Stimulated activated CD4-positive, alpha-beta T cell treated with anti-CD3 and anti-CD28 coated beads, Interleukin-12 subunit alpha, Interleukin-12 subunit beta, amount 100 ng/mL, for 4 hours (primary cell): ENCODE measurements around the gene AFF3.

Source experiments
- DNase-seq: peaks from one replicate; pipeline ENCODE4 v3.0.0-alpha.2; 2020

AFF3 gene

GRCh38 chr2:100068395-100068794 is 74.0 kb downstream of the AFF3 start:
- DNase-seq, result no peak

GRCh38 chr2:100067784-100068183 is 74.6 kb downstream of the AFF3 start:
- no peak for DNase-seq

DNA sequence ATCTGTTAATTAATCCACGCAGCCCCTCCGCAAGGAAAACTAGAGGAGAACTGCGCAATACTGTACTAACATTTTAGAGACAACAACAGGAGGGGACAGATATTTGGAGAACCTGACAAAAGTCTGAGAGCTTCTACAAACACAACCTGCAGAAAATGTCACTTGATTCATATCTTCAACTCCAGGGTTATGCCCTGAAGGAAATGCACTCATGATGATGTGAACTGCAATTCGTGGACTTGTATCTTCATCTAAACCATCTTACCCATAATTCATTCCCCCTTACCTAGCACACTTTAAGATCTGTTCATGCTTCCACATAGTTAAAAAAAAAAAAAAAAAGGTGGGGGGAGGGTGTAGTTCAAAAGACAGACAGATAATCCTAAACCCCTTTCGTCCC is 75.5 kb downstream of the AFF3 start:
- no peak for DNase-seq

DNA sequence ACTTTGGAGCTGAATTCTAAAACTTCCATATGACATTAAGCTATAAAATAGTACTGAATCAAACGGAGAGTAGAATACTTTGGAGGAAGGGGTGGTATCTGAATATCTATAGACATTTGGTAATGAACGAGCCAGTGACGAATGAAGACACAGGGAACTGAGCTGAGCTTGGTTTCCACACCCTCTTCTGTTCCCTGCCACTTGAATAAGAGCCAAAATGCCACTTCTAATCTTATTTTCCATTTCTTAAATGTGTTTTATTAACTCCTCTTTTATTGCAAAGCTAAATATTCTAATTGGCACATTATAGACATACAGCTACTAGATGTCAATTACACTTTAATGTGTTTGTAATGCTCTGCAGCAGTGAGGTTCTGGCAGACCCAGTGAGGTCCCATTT is 76.1 kb downstream of the AFF3 start:
- no peak for DNase-seq

DNA sequence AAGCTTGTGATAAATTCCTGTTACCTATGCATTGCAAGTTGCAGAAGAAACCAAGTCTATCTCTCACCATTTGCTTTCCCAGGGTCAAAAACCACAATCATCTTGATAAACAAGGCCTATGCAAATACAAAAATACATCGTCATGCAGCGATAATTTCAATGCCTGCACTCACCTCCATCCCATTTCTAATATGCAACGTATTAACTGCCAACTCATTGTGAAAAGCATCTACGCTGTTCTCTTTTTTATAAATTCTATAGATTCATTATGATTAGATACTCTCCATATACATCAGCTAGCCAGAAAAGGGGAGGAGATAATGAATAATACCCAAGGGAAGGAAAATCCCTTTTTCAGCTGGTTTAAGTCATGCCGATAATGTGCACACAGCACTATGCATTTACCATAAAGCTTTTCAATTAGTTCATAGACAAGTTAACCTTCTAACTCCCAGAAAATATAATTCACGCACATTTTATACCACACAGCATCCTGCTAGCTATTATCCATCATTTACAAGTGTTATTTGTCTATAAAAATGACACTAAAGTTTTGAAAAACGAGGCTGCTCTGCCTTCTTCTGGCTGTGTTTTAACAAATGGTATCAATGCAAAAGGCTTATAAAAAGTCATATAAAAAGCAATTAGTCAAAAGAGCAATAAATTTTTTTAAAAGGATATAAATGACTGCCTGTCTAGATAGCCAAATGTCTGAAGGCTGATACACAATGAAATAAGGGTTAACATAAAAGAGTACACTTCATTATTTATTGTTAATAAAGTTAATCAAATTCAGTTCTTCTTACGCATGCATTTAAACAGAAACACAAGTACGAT is 77.6 kb downstream of the AFF3 start:
- no peak for DNase-seq

DNA sequence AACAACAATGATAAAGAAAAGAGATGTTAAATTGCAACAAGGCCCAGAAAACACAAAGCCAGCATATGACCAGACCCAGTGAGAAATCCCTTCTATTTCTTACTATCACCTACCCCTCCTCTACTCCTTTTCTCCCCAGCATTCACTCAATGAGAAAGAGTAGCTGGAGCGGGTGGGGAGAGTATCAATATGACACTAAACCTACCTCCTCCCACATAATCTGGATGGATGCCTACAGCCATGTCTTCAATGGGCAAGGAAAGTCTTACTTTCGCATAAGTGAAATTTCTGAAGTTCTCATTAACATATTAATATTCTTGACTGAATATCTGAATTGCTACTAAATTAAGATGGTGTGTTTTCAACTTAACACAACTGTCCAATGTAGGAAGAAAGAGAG is 78.2 kb downstream of the AFF3 start:
- DNase-seq, result no peak

DNA sequence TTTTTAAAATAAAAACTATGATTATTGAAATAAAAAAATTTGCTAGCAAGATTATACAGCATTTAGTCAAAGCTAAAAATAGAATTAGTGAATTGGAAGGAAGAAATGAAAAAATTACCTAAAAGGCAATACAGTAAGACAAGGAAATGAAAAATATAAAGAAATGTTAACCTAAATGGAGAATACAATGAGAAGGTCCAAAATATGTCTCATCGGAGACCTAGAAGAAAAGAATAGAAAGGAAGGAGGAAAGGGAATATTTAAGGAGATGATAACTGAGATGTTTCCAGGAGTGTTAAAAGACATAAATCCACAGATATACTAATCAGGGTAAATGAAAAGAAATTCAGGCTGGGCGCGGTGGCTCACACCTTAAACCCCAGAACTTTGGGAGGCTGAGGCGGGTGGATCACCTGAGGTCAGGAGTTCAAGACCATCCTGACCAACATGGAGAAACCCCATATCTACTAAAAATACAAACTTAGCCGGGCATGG is 78.9 kb downstream of the AFF3 start:
- DNase-seq, result no peak

GRCh38 chr2:100062336-100062735 is 80.1 kb downstream of the AFF3 start:
- DNase-seq, result no peak

DNA sequence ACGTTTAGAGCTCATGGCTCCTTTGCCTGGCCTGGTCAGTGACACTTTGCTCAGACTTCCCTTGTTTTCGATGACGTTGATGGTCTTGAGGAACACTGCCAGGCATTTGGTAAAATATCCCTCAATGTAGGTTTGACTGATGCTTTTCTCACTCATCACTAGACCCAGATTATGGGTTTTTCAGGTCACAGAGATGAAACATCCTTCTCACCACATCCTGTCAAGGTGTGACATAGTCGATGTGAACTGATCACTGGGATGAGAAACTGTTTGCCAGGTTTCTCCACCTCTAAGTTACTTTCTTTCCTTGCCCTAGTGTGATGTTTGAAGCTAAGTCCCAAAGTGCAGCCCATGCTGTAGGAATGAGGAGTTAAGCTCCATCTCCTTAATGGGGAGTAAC is 81.5 kb downstream of the AFF3 start:
- DNase-seq, result no peak

DNA sequence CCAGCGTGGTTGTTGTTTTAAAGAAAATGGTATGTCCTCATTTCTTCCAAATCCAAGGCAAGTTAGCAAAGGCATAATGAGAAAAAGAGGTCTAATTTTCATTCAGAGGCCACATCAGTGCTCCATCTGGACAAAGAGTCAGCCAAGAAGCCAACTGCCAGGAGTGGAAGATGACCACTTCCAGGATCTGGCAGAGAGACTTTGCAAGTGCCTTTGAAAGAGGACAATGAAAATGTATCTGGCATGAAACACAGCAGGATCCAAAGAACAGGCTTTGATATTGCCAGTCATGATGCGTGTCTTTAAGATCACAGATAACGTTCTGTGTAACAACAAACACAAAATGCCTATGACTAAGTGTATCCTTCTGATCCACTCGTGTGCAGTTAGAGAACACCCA is 82.8 kb downstream of the AFF3 start:
- no peak for DNase-seq

- DNase-seq, result no peak
These were observed 84.5 kb downstream of the AFF3 start for GRCh38 chr2:100057901-100058261.

DNA sequence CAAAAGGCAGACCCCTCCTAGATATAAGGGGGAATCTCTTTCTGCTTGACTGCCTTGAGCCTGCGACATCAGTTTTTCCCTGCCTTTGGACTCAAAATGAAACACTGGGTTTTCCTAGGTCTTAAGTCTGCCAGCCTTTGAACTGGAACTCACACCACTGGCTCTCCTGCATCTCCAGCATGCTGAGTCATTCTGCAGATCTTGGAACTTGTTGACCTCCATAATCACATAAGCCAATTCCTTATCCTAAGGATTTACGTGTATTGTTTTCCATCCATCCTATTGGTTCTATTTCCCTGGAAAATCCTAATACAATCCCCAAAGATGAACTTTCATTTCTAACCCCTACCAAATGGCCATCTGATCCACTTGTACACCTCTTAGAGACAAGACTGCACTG is 88.0 kb downstream of the AFF3 start:
- no peak for DNase-seq

DNA sequence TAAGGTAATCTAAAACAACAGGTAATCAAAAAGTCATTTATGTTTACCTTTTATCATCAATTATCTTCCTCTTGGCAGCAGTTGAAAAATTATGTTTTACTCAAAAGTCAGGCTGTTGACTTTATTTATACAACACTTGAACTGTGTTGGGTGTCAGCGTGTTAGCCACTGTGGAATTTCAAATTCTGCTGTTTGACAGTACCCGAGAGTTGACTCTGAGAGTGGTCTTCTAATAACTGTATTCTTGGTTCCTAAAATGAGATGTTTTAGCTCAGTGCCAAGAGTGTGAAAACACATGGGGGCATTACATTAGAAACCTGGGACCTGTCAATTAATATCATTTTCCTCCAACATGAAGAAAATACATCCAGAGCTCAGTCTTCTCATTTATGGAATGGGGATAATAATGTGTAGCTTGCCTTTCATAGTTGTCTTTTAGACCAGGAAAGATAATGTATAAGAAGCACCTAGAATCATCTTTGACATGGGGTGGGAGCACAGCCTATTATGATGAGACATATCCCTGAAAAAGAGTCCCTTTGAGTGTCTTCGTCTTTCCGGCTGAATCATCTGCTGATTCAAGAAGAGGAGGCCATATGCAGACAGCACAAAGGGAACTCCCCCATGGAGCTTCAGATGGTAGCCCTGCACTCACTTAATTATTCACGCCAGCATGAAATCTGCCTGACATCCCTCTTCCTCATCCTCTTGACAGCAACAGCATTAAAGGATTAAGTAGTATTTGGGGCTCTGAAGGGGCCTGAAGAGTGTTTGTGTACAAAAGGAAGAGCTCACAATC is 89.1 kb downstream of the AFF3 start:
- DNase-seq, result no peak

- no peak for DNase-seq
These were observed 89.7 kb downstream of the AFF3 start for GRCh38 chr2:100052650-100053049.

DNA sequence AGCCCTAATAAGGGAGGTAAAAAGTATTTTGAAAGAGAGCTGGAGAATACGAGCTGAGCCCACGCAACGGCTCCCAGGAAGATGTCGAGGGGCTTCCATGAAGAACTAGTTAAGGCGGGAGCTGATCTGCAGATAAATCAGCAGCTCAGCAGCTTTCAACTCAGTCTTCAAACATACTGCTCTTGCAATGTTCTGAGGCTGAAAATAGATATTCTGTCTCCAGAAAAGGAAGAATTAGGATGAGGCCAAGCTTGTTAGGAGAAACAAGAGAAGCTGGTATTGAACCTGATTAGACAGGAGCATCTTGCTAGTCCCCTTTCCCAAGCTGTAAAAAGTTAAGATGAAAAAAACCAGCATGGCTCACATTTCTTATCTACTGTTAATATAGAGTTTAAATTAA is 91.1 kb downstream of the AFF3 start:
- no peak for DNase-seq

- no peak for DNase-seq
These were observed 91.7 kb downstream of the AFF3 start for GRCh38 chr2:100050685-100051084.

DNA sequence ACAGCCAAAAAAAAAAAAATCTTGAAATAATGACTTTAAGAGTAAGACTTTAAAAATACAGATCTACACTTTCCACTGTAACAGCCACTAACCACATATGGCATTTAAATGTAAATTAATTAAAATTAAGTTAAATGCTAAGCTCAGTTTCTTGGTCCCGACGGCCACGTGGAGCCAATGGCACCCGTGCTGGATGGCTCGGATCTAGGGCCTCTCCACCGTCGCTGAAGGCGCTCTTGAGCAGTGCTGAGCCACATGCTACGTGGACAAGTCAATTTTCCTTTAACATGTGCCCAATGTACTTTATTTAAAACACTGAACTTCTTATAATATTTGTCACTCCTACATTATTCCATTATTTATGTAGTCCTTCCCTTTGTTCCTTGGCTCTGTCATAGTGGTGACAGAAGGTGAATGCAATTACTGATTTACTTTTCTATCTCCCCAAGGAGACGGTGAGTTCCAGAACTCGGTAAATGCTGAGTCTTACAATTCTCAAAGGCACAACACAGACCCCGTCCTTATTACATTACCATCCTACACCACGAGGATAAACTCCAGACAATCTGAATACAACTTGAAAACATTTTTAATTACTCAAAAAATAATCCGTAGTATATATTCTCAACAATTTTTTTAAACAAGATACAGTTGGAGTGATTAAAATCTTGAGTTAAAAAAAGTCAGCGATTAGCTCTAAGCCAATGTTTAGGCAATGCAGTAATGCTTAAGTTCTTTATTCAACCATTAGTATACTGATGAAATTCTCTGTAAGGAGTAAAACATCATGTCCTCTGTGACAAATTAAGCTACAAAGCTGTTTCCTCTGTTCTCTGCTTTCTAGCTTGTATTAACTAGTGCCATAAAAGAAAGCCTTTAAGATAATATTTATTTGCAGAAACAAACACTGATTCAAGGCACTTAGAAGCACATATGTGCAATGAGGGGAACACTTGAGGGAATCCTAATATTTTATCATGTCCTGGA is 95.1 kb downstream of the AFF3 start:
- DNase-seq, result no peak

- DNase-seq, result no peak
These were observed 97.4 kb downstream of the AFF3 start for GRCh38 chr2:100045000-100045399.

DNA sequence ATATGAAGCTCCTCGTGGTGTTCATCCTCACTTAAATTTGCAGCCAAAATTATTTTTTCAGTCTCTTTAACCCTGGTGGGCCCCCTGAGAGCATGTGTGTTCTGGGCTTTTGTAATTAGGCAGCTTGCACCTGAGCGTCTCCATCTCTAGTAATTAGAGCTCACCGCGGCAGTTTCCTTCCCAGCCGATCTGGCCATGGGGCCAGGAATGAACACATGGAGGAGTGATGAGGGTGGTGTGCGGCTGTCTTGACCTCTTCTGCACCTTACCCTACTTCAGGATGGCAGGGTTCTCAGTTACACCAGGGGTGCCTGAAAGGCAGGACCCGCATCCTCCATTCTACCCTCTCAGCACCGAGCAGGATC is 98.5 kb downstream of the AFF3 start:
- no peak for DNase-seq

GRCh38 chr2:100043081-100043890 is 99.1 kb downstream of the AFF3 start:
- no peak for DNase-seq

DNA sequence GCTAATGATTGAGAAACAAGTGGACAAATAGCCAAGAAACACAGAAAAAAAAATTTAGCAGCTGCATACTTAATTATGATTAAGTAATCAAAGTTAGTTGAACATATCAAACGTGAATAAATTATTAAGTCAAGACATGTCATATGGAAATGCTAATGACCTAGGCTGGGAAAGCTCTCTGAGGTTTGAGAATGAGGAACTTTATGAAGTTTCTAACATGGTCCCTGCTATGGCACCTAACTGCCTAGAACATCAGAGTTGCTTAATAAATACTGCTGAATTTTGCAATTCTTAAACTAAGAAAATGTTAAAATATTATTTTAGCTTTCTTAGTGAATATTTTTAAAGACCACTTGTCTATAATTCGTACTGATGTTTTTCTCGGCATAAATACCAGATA is 99.8 kb downstream of the AFF3 start:
- DNase-seq, result no peak

DNA sequence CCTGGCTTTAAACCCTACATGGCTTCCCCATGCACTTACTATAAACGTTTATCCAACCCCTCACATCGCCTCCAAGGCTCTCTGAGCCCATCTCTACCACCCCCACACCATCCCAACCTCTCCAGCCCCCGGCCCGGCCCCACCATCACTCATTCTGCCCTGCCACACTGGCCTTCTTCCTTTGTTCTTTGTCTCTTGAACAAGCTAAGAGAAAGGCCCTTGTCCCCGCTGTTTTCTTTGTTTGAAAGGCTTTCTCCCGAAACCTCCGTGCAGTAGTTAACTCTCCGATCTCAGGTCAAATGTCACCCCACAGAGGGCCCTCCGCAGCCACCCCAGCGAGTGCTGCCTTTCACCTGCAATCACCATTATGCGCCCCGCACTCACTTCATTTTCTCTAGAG is 100.4 kb downstream of the AFF3 start:
- no peak for DNase-seq
